GM12872 (cell line): Measurements from ENCODE around the gene SH3BP1.

Experiments used
- CTCF ChIP-seq: IDR thresholded peaks from 3 replicates; pipeline ENCODE4 v1.5.1; 2011; ENCODE audit warnings: low read depth, mild to moderate bottlenecking, low read length, moderate library complexity; ENCODE audit not compliant: insufficient read depth

SH3BP1 gene

DNA sequence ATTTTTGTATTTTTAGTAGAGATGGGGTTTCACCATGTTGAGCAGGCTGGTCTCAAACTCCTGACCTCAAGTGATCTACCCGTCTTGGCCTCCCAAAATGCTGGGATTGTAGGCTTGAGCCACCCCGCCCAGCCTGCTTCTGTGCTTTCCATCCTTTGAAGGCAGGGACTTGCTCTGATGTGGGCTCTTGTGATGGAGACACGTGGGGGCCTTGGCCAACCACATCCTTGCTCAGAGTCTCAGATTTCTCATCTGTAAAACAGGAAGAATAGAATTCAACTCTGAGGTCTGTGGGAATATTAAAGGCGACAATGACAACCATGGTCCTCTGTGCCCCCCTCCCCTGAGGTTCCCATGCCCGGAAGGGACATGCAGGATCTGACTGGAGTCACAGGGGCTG, 34.6 kb upstream of the SH3BP1 start:
- no peak for TF ChIP-seq CTCF

DNA sequence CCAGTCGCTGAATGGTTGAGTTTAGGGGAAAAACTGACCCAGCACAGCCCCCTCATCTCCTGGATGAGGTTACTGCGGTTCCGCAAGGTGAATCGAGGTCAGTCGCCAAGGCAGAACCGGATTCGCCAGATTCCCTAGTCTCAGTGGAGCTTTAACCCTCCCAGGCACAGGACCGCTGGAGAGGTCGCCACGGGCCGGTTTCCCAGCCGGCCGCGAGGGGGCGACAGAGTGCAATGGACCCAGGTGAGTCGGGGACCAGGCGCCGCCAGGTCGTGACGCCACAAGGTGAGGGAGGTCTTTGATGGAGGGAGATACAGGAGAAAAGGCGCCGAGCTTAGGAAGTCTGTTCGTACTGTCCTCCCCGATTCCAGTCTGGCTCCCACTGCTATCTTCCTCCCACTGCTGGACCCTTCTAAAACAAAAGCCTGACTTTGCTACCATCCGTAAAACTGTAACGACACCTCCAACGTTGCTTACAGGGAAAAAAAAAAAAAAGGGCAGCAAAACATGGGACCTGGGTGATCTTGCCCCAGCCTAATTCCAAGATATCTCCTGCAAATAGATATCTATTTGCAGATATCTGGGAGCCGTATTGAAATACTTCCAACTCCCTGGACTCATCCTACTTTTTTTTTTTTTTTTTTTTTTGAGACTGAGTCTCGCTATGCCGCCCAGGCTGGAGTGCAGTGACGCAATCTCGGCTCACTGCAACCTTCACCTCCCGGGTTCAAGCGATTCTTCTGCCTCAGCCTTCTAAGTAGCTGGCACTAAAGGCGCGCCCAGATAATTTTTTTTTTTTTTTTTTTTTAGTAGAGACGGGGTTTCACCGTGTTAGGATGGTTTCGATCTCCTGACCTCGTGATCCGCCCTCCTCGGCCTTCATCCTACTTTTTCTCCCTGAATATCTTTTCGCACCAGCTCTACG, 32.2 kb upstream of the SH3BP1 start:
- peak; percentile 99 for TF ChIP-seq CTCF

- TF ChIP-seq CTCF = no peak
Observed at GRCh38 chr22:37607935-37608476, 31.5 kb upstream of the SH3BP1 start.

DNA sequence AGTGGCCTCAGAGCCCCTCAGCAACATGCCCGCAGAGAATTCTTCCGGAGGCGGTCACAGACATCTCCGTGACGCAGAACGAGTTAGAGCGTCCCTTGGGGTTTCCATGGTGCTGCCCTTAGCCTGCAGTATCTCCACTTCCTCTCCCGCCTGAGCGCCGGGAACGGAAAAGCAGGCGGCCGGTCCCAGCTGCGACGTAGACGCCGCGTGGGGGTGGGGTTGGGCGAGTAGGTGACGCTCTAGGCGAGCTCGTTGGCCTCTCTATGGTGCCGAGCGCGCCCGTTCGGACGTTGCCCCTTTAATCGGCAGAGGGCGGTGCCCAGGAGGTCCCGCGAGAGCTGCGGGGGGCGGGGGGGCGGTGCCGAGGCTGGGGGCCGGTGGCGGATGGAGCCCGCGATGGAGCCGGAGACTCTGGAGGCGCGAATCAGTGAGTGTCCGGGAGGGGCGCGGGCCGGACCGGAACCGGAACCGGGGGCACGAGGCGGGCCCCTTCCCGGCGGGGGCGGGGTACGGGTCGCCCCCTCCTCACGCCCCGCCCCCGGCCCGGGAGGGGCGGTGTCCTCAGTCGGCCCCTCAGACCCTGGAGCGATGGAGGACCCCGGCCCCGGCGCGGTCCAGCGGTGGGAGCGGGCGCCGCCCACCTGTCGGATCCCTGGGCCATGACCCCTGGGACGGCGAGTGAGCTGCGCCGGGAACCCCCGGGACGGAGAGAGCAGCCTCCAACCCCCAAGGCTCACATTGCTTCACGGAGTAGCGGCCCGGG, 30.8 kb upstream of the SH3BP1 start, which contains the start of gene GGA1:
Gene GGA1 (plus strand): TSS at position 358 of the 763 bp plus-strand sequence. CDS start 27 bp downstream, at position 385.
- TF ChIP-seq CTCF = no peak

DNA sequence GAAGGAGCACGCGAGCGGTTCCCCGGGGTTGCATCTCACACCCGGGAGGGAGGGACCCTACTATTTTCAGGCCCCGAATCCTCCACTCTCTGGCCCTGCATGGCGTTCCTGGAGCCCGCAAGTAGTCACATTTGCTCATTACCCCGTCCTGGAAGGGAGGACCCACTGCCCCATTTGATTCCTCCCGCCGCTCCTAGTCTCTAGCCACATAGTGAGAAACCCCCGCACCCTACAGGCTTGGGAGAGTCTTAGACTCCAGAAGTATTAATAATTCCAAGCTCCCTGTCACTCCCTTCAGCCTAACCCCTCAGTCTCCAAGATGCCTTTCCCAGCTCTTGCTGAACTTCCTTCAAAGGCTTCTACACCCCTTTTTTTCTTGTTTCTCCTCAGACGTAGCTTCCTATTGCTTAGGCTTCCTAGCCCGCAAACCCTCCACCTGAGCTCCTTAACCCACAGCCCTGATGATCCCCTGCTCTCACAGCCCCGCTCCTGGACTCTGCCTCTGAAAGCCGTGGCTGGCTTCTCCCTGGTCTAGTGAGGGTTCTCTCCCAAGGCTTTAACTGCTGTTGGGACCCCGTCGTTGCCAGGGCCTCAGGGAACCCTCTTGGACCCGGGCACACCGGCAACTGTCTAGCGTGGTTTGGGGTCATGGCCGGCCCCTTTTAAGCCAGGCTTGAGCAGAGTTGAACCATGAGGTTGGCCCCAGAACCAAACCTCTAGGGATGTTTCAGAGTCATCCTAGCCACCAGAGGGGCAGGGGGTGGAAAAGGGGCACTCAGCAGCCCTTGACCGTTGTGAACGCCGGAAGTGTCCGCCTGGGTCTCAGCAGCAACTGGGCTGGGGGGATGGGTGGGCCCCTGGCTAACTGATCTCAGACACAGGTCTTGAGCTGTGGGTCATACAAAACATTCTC, 30.0 kb upstream of the SH3BP1 start:
- TF ChIP-seq CTCF = no peak

DNA sequence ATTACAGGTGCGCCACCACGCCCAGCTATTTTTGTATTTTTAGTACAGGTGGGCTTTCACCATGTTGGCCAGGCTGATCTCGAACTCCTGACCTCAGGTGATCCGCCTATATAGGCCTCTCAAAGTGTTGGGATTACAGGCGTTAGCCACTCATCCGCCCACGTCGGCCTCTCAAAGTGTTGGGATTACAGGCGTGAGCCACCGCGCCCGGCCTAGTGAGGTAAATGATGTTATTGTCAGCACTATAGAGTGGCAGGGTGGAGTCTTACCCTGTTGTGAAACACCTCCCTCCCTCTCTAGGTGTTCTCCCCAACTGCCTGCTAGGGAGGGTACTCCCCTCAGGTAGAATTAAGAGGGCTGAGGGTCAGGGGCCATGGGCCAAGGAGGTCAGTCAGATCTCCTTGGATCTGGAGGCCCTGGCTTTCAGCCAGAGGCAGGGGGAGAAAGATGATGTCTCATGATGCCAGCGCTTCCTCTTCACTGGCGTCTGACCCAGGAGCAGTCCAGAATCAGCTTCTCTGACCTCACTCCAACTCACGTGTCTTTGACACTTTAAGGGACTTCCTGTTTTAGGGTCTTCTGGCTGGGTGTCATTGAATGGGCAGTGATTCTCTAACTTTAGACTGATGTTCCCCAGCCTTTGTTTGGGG, 28.9 kb upstream of the SH3BP1 start:
- no peak for TF ChIP-seq CTCF
